Measurements from ENCODE around the gene FOXO4.
A peak's percentile ranks its signal among the peaks of the same experiment; 100 is the strongest.

The FOXO4 gene

DNA sequence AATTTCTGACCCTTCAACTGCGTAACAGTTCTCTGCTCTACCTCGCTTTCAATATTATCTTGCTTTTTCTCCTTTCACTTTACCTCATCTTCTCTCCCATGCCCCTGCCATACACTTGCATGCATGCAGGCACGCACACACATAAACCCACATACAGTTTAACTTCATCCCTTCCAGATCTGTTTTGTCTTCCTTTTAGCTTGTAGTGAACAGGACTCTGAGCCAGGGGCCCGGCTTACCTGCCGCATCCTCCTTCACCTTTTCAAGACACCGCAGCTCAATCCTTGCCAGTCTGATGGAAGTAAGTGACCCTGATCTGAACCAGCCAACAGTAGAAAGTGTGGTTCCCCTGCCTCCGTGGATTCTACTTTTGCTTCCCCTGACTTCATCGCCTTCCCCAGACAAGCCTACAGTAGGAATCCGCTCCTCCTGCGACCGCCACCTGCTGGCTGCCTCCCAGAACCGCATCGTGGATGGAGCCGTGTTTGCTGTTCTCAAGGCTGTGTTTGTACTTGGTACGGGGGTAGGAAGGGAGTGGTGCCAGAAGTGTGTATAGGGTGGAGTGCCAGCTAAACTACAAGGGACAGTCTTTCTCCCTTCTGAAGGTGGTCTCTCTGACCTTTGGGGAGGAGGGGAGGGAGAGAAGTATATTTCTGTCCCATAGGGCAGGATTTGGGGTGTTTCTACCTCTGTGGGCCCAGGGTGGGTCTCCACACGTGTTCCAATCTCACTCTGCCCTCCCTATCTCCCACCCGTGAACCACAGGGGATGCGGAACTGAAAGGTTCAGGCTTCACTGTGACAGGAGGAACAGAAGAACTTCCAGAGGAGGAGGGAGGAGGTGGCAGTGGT is 33.5 kb downstream of the FOXO4 start:
- Histone ChIP-seq H3K79me2 (ENCODE audit: insufficient read depth, low read length) (no peaks in the 10 kb centered on the region), H3K27me3 (ENCODE audit: insufficient read depth, low read length) (no peaks in the 10 kb centered on the region), H3K4me3 (ENCODE audit: low read depth, low read length, poor library complexity, severe bottlenecking) (no peak overlapping the region), H3K9ac (ENCODE audit: low read length) (no peak overlapping the region), H3K27ac (ENCODE audit: low read depth, low read length, poor library complexity, severe bottlenecking) (no peak overlapping the region), H3F3A (ENCODE audit: insufficient read depth, low read length) (no peaks in the 10 kb centered on the region), H3K9me3 (ENCODE audit: low read length) (no peaks in the 10 kb centered on the region), H3K36me3 (ENCODE audit: insufficient read depth, low read length) (peaks cover 67% of the 10 kb centered on the region), H3K9me2 (ENCODE audit: low read depth, low read length) (no peaks in the 10 kb centered on the region), H2AFZ (ENCODE audit: low read length) (no peak overlapping the region), H4K20me1 (ENCODE audit: insufficient read depth, low read length) (no peaks in the 10 kb centered on the region), H3K4me1 (ENCODE audit: insufficient read depth, low read length, severe bottlenecking) (no peaks in the 10 kb centered on the region), H3K4me2 (ENCODE audit: low read length) (no peak overlapping the region)
- TF ChIP-seq EZH2 (IDR thresholded peaks at IDR 0.05; ENCODE audit: borderline replicate concordance, low read length): no peak
- TF ChIP-seq, protein P1, sequence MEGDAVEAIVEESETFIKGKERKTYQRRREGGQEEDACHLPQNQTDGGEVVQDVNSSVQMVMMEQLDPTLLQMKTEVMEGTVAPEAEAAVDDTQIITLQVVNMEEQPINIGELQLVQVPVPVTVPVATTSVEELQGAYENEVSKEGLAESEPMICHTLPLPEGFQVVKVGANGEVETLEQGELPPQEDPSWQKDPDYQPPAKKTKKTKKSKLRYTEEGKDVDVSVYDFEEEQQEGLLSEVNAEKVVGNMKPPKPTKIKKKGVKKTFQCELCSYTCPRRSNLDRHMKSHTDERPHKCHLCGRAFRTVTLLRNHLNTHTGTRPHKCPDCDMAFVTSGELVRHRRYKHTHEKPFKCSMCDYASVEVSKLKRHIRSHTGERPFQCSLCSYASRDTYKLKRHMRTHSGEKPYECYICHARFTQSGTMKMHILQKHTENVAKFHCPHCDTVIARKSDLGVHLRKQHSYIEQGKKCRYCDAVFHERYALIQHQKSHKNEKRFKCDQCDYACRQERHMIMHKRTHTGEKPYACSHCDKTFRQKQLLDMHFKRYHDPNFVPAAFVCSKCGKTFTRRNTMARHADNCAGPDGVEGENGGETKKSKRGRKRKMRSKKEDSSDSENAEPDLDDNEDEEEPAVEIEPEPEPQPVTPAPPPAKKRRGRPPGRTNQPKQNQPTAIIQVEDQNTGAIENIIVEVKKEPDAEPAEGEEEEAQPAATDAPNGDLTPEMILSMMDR (IDR thresholded peaks at IDR 0.05; ENCODE audit: low read length): peak; percentile 71

DNA sequence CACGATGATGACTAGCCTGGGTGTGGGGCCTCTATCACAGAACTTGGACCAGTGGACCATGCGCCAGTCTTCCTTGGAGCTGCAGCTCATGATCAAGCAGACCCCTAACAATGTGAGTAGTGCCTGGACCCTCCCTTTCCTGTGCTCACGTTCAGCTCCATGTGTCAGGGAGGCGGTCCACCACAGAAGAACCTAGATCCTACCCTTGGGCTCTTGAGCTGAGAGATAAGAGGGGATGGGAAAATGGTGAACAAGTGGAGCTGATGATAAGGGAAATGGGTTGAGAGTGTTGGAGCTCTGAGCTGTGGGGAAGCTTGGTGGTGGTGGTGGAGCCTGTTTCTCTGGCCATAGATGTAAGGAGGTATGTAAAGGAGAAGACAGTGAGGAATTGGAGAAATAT is 35.9 kb downstream of the FOXO4 start:
- Histone ChIP-seq H3K9me2 (ENCODE audit: low read depth, low read length) (no peaks in the 10 kb centered on the region), H3K4me3 (ENCODE audit: low read depth, low read length, poor library complexity, severe bottlenecking) (no peak overlapping the region), H3K4me2 (ENCODE audit: low read length) (no peak overlapping the region), H3F3A (ENCODE audit: insufficient read depth, low read length) (no peaks in the 10 kb centered on the region), H3K27me3 (ENCODE audit: insufficient read depth, low read length) (no peaks in the 10 kb centered on the region), H3K36me3 (ENCODE audit: insufficient read depth, low read length) (peaks cover 64% of the 10 kb centered on the region), H3K9me3 (ENCODE audit: low read length) (no peaks in the 10 kb centered on the region), H2AFZ (ENCODE audit: low read length) (no peak overlapping the region), H3K27ac (ENCODE audit: low read depth, low read length, poor library complexity, severe bottlenecking) (no peak overlapping the region), H3K79me2 (ENCODE audit: insufficient read depth, low read length) (no peaks in the 10 kb centered on the region), H3K9ac (ENCODE audit: low read length) (no peak overlapping the region), H4K20me1 (ENCODE audit: insufficient read depth, low read length) (no peaks in the 10 kb centered on the region), H3K4me1 (ENCODE audit: insufficient read depth, low read length, severe bottlenecking) (no peaks in the 10 kb centered on the region)
- no peak for TF ChIP-seq EZH2 (IDR thresholded peaks at IDR 0.05; ENCODE audit: borderline replicate concordance, low read length)
- TF ChIP-seq, protein P1 (IDR thresholded peaks at IDR 0.05; ENCODE audit: low read length): no peak

DNA sequence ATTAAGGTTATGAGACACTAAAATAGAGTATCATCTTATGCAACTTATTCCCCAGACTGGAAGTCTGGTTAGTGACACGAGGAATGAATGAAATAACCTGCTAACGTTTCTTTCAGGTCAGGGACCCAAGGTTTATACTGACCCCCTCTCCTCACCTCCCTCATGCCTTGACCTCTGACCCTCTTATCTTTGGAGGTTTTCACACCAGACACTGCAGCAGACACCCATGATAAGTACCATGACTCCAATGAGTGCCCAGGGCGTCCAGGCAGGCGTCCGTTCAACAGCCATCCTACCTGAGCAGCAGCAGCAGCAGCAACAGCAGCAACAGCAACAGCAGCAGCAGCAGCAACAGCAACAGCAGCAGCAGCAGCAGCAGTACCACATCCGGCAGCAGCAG is 44.8 kb downstream of the FOXO4 start:
- H3F3A ChIP-seq (ENCODE audit: insufficient read depth, low read length): no peaks in the 10 kb centered on the region
- H3K36me3 ChIP-seq (ENCODE audit: insufficient read depth, low read length): peaks cover 47% of the 10 kb centered on the region
- H4K20me1 ChIP-seq (ENCODE audit: insufficient read depth, low read length): no peaks in the 10 kb centered on the region
- H3K9ac ChIP-seq (ENCODE audit: low read length): no peak overlapping the region
- H2AFZ ChIP-seq (ENCODE audit: low read length): no peak overlapping the region
- H3K9me3 ChIP-seq (ENCODE audit: low read length): no peaks in the 10 kb centered on the region
- H3K4me2 ChIP-seq (ENCODE audit: low read length): no peak overlapping the region
- H3K27ac ChIP-seq (ENCODE audit: low read depth, low read length, poor library complexity, severe bottlenecking): no peak overlapping the region
- no peaks in the 10 kb centered on the region for H3K4me1 ChIP-seq (ENCODE audit: insufficient read depth, low read length, severe bottlenecking)
- no peaks in the 10 kb centered on the region for H3K9me2 ChIP-seq (ENCODE audit: low read depth, low read length)
- TF ChIP-seq EZH2 (IDR thresholded peaks at IDR 0.05; ENCODE audit: borderline replicate concordance, low read length): no peak
- TF ChIP-seq, protein P1 (IDR thresholded peaks at IDR 0.05; ENCODE audit: low read length): no peak
- no peaks in the 10 kb centered on the region for H3K79me2 ChIP-seq (ENCODE audit: insufficient read depth, low read length)
- H3K4me3 ChIP-seq (ENCODE audit: low read depth, low read length, poor library complexity, severe bottlenecking): no peak overlapping the region
- no peaks in the 10 kb centered on the region for H3K27me3 ChIP-seq (ENCODE audit: insufficient read depth, low read length)

Measured in OCI-LY1 (cell line).